Raji (cell line): ENCODE measurements around the gene PCNX4.

Experiments used
- POLR2A ChIP-seq: IDR thresholded peaks from 2 replicates; pipeline ENCODE4 v1.6.1; 2011; ENCODE audit warnings: low read depth, low read length, control low read depth; ENCODE audit not compliant: insufficient read depth

Gene PCNX4

DNA sequence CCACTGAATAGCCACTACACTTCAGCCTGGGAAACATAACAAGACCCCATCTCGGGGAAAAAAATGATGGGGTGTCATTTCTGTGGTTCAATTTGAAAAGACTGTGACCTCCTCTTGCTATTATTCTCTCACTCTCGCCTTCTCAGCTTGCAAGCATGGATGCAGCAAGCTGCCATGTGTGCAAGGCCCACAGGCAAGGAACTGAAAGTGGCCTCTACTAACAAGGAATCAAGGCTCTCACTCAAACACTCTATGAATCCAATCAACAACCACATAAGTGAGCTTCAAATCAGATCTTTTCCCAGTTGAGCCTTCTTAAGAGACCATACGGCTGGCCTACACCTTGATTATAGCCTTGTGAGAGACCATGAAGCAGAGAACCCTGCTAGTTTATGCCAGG, 91.4 kb downstream of the PCNX4 start:
- TF ChIP-seq POLR2A: no peak

DNA sequence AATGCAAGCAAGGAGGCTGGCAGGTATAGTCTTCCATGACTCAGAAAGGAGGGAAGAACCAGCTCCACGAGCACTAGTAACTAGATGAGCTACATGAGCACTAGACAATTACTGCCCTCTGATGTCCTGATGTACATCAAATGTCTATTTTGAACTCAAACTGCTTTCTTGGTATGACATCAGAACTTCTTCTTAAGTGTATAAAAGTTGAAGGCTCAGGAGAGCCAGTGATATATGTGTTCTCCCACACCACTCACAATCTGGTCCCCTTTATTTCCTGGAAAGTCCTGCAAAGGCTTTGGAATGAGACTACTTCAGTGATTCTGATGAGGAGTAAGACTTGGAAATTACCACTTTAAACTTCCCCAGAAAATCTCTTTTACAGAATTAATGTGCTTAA, 92.0 kb downstream of the PCNX4 start:
- TF ChIP-seq POLR2A: no peak

DNA sequence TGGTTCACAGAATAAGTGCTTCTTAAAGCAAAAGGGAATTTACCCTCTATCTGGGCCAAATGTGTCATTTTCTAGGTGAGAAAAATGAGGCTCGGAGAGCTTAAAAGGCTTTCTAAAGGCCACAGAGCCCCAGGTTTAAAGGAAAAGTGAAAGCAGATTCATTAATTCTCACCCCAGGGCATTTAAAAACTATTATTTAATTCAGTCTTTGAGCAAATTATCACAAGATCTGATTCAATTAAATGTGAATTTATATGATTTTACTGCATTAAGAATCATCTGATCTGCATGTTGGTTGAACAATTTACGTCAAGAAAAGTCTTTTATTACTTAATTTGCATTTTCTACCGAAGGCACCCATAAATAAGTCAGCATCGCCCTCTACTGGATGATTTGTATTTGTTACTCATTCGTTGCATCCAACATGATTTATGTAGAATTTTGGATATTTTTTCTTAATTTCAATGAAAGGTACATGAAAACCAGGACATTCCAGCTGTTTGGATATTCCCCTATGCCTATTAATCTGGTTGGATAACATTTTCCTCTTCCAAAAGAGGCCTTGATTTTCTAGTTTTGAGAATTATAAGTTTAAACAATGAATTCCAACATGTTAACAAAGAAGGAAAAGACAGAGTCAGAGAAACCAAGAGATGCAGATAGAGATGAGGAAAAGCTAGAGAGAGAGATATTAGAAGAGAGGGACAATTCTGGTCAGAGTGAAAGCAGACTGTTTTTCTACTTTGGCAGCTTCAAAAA, 92.6 kb downstream of the PCNX4 start:
- TF ChIP-seq POLR2A: no peak

DNA sequence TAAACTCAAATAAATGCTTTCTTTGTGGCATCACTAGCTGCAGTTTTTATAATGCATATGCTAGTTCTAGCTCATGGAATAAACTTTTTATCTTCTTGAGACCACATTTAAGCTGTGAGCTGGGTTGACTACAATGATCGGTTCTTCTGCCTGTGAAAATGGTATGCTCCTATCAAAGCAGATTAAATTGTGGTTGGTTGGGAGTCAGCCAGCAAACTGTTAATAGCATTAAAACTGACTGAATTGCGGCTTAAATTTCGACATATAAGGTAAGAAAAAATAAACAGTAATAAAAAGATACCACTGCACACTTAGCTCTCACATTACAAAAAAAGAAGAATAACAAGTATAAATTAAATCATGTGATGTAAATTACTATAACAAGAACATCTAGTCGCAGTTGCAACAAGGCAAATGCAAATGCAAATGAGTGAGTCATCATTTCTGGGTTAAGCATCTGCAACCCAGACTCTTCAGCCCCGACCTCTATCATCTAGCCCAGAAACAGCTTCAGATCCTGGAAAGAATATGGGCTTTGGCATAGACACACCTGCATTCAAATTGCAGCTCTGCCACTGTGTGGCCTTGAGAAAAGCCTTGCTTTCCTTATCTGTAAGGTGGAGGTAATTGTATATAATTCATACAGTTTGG, 93.3 kb downstream of the PCNX4 start:
- no peak for TF ChIP-seq POLR2A

DNA sequence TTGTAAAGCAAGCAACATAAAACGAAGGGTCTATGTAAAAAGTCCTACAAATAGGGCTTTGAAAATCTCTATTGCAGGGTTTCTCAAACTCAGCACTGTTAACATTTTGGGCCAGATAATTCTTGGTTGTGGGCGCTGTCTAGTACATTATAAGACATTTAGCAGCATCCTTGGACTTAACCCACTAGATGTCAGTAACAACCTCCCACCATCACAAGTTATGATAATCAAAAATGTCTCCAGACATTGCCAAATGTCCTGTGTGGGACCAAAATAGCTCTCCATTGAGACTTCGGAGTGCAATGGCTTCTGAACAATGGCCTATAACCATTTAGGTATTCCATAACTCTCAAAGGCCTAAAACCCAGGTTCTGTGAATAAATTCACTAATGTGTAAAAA, 96.4 kb downstream of the PCNX4 start:
- TF ChIP-seq POLR2A: no peak

DNA sequence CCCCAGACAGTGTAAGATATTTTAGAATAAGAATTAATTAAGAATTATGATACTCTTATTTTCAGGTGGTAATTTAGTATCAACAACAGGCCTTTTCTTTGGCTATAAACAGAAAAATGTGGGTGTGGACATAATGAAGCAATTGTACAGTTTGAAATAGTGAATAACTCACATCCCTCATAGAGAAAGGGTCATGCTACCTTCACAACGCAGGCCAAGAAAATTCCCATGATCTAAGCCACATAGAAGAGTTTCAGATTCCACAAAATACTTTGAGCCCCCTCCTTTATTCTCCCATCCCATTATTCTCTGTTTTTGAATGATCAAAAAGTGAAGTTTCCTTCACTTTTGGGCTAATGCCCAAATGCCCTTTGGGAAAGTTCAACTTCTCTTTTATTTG, 97.0 kb downstream of the PCNX4 start:
- TF ChIP-seq POLR2A: no peak

DNA sequence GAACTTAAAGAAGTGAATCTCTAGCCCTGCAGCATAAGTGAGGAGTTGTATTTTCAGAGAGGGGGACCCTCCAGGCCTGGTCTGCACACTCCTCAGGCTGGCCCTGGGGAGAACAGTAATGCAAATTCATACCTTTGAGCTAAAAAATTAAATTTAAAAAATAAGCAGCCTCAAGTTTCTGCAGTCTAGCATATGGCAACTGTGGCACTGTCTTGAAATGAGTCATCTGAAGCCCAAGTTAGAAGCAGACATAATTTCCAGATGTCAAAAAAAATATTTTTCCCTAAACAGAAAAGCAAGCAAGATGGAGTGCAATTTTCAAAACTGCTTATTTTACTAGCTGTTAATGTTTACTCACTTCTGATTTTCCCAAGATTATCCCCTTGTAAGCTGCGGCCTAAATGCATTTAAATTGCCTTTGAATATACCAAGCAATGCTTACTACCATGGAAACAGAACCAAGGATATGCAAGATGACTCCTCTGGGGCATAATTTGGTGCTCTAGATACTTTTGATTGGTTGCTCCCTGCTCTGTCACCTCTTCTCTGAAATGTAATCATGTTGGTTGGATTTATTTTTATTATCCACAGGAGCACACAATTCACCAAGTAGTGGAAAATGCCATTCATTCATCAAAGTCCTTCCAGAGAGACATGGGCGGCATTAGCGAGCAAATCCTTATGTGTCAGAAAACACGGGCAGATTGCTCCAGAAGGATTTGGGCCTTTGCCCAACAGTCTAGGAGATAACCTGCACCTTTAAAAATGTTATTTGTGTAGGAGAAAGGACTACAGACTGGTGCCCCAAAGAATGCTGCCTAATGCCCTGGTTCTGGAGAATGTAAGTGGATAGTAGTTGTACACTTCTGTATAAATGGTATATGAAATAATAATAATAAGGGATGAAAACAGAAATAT, 98.5 kb downstream of the PCNX4 start:
- no peak for TF ChIP-seq POLR2A

DNA sequence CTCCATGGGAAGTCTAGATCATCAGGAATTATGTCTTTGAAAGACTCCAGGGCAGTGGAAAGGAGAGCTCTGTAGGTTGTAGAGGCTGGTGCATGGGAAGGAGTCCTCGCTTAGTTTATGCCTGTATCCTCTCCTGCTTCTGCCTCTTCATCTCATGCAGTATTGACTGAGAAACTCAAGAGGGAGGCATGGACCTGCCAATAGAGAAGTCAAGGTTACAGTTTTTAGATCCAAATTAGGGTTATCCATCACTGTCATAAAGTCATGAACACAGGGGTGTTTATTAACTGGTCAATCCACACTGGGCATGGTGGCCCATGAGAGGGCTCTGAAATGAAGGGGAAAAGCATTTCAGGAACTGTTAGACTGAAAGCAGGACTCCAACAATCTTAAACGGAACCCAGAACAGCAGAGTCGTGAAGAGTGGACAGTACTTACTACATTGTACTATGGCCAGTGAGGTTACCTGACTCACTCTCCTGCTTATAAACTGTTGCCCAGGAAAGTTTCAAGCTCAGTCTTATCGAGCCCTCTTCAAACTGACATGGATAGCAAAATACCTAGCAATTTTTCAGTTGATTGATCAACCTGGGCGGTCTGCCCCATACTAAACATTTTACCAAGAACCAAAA, 103.6 kb downstream of the PCNX4 start:
- TF ChIP-seq POLR2A: no peak

DNA sequence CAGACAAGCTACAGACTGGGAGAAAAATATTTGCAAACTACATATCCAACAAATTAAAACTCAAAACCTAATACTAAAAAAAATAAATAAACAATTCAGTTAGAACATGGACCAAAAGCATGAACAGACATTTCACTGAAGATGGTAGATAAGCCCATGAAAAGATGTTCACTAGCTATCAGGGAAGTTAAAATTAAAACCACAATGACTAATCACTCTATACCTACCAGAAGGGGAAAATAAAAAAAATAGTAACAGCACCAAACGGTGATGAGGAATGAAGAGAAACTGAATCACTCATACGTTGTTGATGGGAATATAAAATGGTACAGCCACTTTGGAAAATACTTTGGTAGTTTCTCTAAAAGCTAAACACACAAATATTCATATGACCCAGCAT, 104.6 kb downstream of the PCNX4 start:
- no peak for TF ChIP-seq POLR2A

DNA sequence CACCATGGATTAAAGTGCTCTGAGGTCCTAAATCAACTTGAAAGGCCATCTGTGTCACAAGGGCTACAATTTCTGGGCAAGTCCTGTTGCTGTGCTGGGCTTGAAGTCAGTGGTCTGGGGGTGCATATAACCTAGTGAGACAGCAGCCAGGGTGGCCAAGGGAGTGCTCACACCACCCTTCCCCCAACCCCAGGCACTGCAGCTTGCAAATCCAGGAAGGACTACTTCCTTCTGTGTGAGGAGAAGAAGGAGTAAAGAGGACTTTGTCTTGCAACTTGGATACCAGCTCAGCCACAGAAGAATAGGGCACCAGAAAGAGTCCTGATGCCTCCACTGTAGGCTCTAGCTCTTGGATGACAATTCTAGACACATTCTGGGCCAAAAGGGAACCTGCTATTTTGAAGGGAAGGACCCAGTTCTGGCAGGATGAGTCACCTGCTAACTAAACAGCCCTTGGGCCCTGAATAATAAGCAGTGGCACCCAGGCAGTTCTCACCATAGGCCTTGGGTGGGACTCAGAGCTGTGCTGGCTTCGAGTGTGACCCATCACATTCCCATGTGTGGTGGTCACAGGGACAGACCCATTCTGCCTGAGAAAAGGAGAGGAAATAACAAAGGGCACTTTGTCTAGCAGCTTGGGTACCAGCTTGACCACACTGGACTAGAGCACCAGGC, 106.0 kb downstream of the PCNX4 start:
- TF ChIP-seq POLR2A: no peak

DNA sequence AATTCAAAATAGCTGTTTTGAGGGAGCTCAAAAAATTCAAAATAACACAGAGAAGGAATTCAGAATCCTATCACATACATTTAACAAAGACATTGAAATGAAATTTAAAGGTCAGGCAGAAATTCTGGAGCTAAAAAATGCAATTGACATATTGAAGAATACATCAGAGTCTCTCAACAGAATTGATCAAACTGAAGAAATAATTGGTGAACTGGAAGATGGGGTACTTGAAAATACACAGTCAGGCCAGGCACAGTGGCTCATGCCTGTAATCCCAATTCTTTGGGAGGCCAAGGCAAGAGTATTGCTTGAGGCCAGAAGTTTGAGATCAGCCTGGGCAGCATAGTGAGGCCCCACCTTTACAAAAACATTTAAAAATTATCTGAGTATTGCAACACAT, 107.6 kb downstream of the PCNX4 start:
- no peak for TF ChIP-seq POLR2A

DNA sequence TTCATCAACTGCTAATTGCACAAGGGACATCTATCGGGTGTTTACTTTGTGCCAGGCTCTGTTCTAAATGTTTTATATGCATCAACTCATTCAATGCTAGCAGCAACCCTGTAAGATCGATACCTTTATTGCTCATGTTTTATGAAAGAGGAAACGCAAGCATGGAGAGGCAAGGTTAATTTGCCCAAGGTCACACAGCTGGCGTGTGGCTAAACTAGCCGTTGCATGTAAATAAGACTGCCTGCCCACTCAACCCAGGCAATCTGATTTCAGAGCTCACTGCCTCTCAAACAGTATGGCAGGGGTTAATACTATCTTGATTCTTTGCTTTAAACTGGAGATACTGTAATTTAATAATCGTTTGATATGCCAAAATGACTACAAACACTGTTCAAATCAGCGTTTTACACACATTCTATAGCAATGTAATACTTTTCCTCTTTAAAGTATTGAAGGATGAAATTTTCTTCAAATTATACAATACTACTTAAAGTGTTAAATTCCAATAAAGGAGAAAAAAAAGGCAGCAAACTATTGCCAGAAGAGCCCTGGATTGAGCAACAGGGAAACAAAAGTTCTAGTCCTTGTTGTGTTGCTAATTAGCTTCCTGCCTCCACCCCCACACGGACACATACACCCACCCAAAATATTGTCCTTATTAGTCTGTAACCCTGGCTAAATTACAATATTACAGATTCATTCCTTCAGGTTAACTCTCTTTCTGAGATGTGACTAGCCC, 112.5 kb downstream of the PCNX4 start:
- TF ChIP-seq POLR2A: peak; percentile 61

DNA sequence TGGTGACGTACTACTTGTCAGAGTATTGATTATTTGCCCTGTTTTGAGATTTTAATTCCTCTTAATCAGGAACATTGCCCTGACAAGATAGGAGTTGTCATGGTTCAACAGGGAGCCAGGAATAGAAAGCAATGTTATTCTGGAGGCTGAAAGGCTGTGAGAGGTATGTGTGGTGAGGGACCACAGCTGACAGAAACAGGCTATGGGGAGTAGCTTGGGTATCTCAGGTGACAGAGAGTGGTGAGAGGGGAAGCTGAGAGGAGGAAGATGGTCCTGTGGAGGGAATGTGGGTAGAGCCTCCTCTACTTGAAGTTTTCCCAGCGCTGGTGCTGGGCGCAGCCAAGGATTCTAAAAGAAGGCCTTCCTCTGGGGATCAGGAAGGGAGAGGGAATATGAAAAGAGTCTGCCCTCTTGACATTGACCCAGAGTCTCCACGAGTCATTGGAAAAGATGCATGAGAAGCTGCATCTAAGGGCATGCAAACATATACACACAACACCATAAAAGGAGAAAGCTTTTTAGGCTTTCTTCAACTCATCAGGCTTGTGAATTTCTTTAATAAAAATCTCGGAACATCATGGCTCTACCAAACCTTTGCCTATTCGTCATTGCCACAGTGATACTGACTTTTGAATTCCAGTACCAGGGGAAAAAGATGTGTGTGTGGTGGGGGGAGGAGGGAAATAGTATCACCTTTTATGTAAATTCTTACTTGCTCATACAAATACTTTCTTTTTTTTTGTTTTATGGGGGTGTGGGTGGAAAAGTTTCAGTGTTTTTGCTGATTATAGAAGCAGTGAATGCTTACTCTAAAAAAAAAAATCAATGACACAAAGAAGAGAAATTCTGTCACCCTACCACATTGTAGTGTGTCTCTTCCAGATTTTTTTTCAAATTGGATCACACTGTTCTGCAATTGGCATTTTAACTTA, 113.4 kb downstream of the PCNX4 start:
- TF ChIP-seq POLR2A: peak; percentile 62

DNA sequence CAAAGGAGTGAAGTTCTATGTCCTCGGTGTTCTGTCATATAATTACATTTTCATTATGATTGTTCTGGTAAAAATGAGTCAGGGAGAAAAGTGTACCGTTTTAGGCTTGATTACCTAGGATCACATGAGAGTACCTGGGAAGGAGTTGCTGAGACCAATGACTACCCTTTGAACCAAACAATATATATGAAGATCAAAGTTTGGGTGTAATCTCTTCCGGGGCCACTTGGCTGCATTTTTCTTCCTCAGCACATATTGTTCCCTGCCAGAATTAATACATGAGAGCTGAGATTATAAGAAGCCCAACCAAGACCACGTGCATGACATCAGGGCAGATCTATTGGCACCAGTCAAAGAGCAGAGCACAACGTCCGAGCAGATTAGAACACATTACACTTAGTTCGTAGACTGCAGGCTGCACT, 114.5 kb downstream of the PCNX4 start:
- no peak for TF ChIP-seq POLR2A
